ENCODE results near the gene GKAP1.
"Not testable (repeated sequence)": the region's sequence is repeated elsewhere in the genome, so short reads cannot be mapped to it uniquely, and the experiment has no call there.

Gene GKAP1

GRCh38 chr9:83815120-83815519, 2.4 kb downstream of the GKAP1 start:
- H3K27me3 ChIP-seq (ENCODE audit: insufficient read depth, low read length); H3K36me3 ChIP-seq (ENCODE audit: insufficient read depth, low read length); H2AFZ ChIP-seq (ENCODE audit: low read length); H3K79me2 ChIP-seq (ENCODE audit: insufficient read depth, low read length); H4K20me1 ChIP-seq (ENCODE audit: insufficient read depth, low read length); H3K9ac ChIP-seq (ENCODE audit: low read length); H3K4me3 ChIP-seq (ENCODE audit: low read depth, low read length, poor library complexity, severe bottlenecking); H3K27ac ChIP-seq (ENCODE audit: low read depth, low read length, poor library complexity, severe bottlenecking); H3F3A ChIP-seq (ENCODE audit: insufficient read depth, low read length); H3K4me2 ChIP-seq (ENCODE audit: low read length); H3K9me2 ChIP-seq (ENCODE audit: low read depth, low read length); H3K9me3 ChIP-seq (ENCODE audit: low read length): not testable (repeated sequence)
- H3K4me1 ChIP-seq (ENCODE audit: insufficient read depth, low read length, severe bottlenecking) = peaks cover 12% of the 10 kb centered on the region

GRCh38 chr9:83809213-83809612, 8.4 kb downstream of the GKAP1 start:
- H3K9me3 ChIP-seq (ENCODE audit: low read length); H2AFZ ChIP-seq (ENCODE audit: low read length); H3K36me3 ChIP-seq (ENCODE audit: insufficient read depth, low read length); H3K27ac ChIP-seq (ENCODE audit: low read depth, low read length, poor library complexity, severe bottlenecking); H3K9me2 ChIP-seq (ENCODE audit: low read depth, low read length); H4K20me1 ChIP-seq (ENCODE audit: insufficient read depth, low read length); H3K9ac ChIP-seq (ENCODE audit: low read length); H3K79me2 ChIP-seq (ENCODE audit: insufficient read depth, low read length); H3K4me2 ChIP-seq (ENCODE audit: low read length); H3K4me3 ChIP-seq (ENCODE audit: low read depth, low read length, poor library complexity, severe bottlenecking); H3K4me1 ChIP-seq (ENCODE audit: insufficient read depth, low read length, severe bottlenecking); H3K27me3 ChIP-seq (ENCODE audit: insufficient read depth, low read length); H3F3A ChIP-seq (ENCODE audit: insufficient read depth, low read length): not testable (repeated sequence)

- not testable (repeated sequence) for H3K4me2 ChIP-seq (ENCODE audit: low read length); H3F3A ChIP-seq (ENCODE audit: insufficient read depth, low read length); H3K9ac ChIP-seq (ENCODE audit: low read length); H3K4me1 ChIP-seq (ENCODE audit: insufficient read depth, low read length, severe bottlenecking); H3K4me3 ChIP-seq (ENCODE audit: low read depth, low read length, poor library complexity, severe bottlenecking); H3K36me3 ChIP-seq (ENCODE audit: insufficient read depth, low read length); H3K27me3 ChIP-seq (ENCODE audit: insufficient read depth, low read length); H3K9me2 ChIP-seq (ENCODE audit: low read depth, low read length); H3K79me2 ChIP-seq (ENCODE audit: insufficient read depth, low read length); H3K27ac ChIP-seq (ENCODE audit: low read depth, low read length, poor library complexity, severe bottlenecking); H4K20me1 ChIP-seq (ENCODE audit: insufficient read depth, low read length); H2AFZ ChIP-seq (ENCODE audit: low read length); H3K9me3 ChIP-seq (ENCODE audit: low read length)
Measured at GRCh38 chr9:83804454-83804853, 13.1 kb downstream of the GKAP1 start.

- not testable (repeated sequence) for H3K27ac ChIP-seq (ENCODE audit: low read depth, low read length, poor library complexity, severe bottlenecking); H3K4me2 ChIP-seq (ENCODE audit: low read length); H3K4me3 ChIP-seq (ENCODE audit: low read depth, low read length, poor library complexity, severe bottlenecking); H3K27me3 ChIP-seq (ENCODE audit: insufficient read depth, low read length); H2AFZ ChIP-seq (ENCODE audit: low read length); H3K79me2 ChIP-seq (ENCODE audit: insufficient read depth, low read length); H3K36me3 ChIP-seq (ENCODE audit: insufficient read depth, low read length); H3K9ac ChIP-seq (ENCODE audit: low read length); H3F3A ChIP-seq (ENCODE audit: insufficient read depth, low read length); H3K4me1 ChIP-seq (ENCODE audit: insufficient read depth, low read length, severe bottlenecking); H3K9me3 ChIP-seq (ENCODE audit: low read length); H4K20me1 ChIP-seq (ENCODE audit: insufficient read depth, low read length); H3K9me2 ChIP-seq (ENCODE audit: low read depth, low read length)
Measured at GRCh38 chr9:83803941-83804340, 13.6 kb downstream of the GKAP1 start.

GRCh38 chr9:83800236-83801033, 17.1 kb downstream of the GKAP1 start:
- Histone ChIP-seq H3K4me2 (ENCODE audit: low read length) (no peak overlapping the region), H3K79me2 (ENCODE audit: insufficient read depth, low read length) (no peaks in the 10 kb centered on the region), H2AFZ (ENCODE audit: low read length) (no peak overlapping the region), H3F3A (ENCODE audit: insufficient read depth, low read length) (no peaks in the 10 kb centered on the region), H3K36me3 (ENCODE audit: insufficient read depth, low read length) (no peaks in the 10 kb centered on the region), H3K4me3 (ENCODE audit: low read depth, low read length, poor library complexity, severe bottlenecking) (no peak overlapping the region), H3K9me3 (ENCODE audit: low read length) (no peaks in the 10 kb centered on the region), H3K9ac (ENCODE audit: low read length) (no peak overlapping the region), H3K9me2 (ENCODE audit: low read depth, low read length) (no peaks in the 10 kb centered on the region), H3K27me3 (ENCODE audit: insufficient read depth, low read length) (no peaks in the 10 kb centered on the region), H3K4me1 (ENCODE audit: insufficient read depth, low read length, severe bottlenecking) (peaks cover 5% of the 10 kb centered on the region), H4K20me1 (ENCODE audit: insufficient read depth, low read length) (no peaks in the 10 kb centered on the region), H3K27ac (ENCODE audit: low read depth, low read length, poor library complexity, severe bottlenecking) (no peak overlapping the region)
- no peak for TF ChIP-seq EZH2 (IDR thresholded peaks at IDR 0.05; ENCODE audit: borderline replicate concordance, low read length)
- TF ChIP-seq CTCF (IDR thresholded peaks at IDR 0.05; ENCODE audit: low read length) = no peak

Measured in OCI-LY1 (cell line).